SU-DHL-6 (cell line): ENCODE results near the gene CLIP4.

Experiments used
- EZH2phosphoT487 ChIP-seq: fragments of 200-600 bp; sonication (generic), shearing (Covaris generic); conservative IDR thresholded peaks from 2 replicates; pipeline ENCODE4 v1.6.1; 2018; ENCODE audit warnings: mild to moderate bottlenecking, antibody characterized with exemption, low read length, moderate library complexity, mixed read lengths
- TF ChIP-seq, protein P1 (sequence below): fragments of 200-600 bp; sonication (generic); IDR thresholded peaks from one replicate; pipeline ENCODE4 v1.5.1; 2017; ENCODE audit warnings: antibody characterized with exemption, mild to moderate bottlenecking, low read length, moderate library complexity; ENCODE audit not compliant: insufficient read depth, poor library complexity, severe bottlenecking

DNA sequence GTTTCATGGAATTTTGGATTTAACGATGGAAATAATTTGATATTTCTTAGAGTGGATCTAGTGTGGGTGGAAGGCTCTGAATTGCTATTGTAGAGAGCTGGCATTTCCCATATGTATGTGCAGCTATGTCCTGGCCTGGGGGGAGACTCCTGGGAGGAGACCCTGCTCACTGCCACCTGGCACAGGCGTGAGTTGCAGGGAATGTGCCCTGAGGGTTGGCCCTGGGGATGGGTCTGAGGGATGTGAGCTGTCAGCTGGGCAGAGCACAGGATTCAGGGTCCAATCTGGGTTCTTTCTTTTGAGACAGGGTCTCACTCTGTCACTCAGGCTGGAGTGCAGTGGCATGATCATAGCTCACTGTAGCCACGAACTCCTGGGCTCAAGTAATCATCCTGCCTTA is 120.2 kb downstream of the CLIP4 start:
- TF ChIP-seq, protein P1, sequence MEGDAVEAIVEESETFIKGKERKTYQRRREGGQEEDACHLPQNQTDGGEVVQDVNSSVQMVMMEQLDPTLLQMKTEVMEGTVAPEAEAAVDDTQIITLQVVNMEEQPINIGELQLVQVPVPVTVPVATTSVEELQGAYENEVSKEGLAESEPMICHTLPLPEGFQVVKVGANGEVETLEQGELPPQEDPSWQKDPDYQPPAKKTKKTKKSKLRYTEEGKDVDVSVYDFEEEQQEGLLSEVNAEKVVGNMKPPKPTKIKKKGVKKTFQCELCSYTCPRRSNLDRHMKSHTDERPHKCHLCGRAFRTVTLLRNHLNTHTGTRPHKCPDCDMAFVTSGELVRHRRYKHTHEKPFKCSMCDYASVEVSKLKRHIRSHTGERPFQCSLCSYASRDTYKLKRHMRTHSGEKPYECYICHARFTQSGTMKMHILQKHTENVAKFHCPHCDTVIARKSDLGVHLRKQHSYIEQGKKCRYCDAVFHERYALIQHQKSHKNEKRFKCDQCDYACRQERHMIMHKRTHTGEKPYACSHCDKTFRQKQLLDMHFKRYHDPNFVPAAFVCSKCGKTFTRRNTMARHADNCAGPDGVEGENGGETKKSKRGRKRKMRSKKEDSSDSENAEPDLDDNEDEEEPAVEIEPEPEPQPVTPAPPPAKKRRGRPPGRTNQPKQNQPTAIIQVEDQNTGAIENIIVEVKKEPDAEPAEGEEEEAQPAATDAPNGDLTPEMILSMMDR, result no peak
- TF ChIP-seq EZH2phosphoT487, result no peak
